B cell (primary cell): Measurements from ENCODE around the gene KAZN.

Source experiments
- CTCF ChIP-seq: fragments of 200-600 bp; IDR thresholded peaks from one replicate; pipeline ENCODE4 v1.8.0; 2022; ENCODE audit warnings: antibody characterized with exemption, mild to moderate bottlenecking
- EZH2 ChIP-seq: IDR thresholded peaks from 2 replicates; pipeline ENCODE4 v1.6.1; 2012; ENCODE audit warnings: borderline replicate concordance, low read depth, mild to moderate bottlenecking, moderate library complexity, low read length; ENCODE audit not compliant: insufficient read depth, poor library complexity, severe bottlenecking

DNA sequence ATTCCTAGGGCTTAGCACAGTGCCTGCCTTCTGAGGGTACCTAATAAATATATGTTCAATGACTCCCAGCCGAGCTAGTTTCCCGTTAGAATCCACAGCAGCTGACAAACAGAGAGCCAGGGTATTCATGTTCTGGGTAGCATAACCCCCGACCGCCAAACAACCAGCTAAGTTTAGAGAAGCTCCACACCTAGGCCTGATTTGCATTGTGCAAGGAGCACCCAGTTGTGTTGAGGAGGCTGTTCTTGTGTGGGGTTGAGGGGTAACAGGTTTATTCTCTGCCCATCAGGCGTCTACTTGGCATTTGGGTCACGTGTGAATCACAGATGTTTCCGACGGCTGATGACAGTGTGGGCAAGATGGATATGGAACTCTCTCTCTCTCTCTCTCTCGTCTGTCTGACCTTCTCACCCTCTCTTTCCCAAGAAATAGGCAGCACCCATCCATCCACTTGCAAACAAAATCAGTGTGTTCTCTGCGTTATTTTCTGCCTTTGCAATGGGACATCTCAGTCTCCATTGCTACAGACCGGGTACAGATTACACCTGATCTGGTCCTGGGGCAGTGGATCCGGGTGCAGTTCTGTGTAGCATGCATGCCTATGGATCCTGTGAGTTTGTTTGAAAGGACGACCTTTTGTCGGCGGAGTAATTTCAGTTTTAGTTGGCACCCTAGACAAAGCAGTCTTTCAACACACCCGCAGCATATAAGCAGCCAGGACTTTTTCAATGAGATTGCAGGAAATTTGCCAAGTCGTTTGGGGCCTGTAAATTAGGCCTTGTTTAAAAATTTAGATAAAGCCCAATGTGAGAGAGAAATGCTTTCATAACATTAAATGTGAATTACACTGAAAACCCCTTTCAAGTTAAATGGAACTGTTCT is 29.4 kb downstream of the KAZN start:
- TF ChIP-seq CTCF (no peak), EZH2 (no peak)
